Jurkat, Clone E6-1 (cell line): Measurements from ENCODE around the gene IPO5.
"Not testable (repeated sequence)": the region's sequence is repeated elsewhere in the genome, so short reads cannot be mapped to it uniquely, and the experiment has no call there.

Experiments
- DNase-seq: peaks from one replicate; pipeline ENCODE4 v3.0.0-alpha.2; 2011; ENCODE audit warnings: low read depth, low spot score
- H3K4me3 ChIP-seq: 2 replicates; pipeline ENCODE4 v1.5.1; 2011; ENCODE audit warnings: mild to moderate bottlenecking, low read length, control low read depth, moderate library complexity

IPO5 gene

GRCh38 chr13:97986835-97987234, 33.4 kb downstream of the IPO5 start:
- H3K4me3 ChIP-seq, result no peak overlapping the region
- no peak for DNase-seq

GRCh38 chr13:97999653-98000052, 46.2 kb downstream of the IPO5 start:
- H3K4me3 ChIP-seq, result no peak overlapping the region
- DNase-seq, result no peak

GRCh38 chr13:98004107-98004506, 50.6 kb downstream of the IPO5 start:
- no peak overlapping the region for H3K4me3 ChIP-seq
- no peak for DNase-seq

GRCh38 chr13:98004997-98005396, 51.5 kb downstream of the IPO5 start:
- DNase-seq, H3K4me3 ChIP-seq: not testable (repeated sequence)

DNA sequence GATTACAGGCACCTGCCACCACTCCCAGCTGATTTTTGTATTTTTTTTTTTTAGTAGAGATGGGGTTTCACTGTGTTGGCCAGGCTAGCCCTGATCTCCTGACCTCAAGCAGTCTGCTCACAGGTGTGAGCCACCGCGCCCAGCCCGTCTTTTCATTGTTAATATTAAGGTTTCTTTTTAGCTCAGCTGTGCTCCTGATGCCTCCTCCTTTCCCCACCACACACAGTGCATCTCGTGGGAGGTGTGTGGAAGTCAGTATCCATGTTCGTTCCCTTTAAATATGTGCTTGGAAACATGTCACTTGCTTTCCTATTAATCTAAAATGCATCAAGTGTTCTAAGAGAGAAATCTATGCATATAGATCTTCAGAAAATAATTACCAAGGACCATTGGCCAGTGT, 53.5 kb downstream of the IPO5 start:
- no peak overlapping the region for H3K4me3 ChIP-seq
- DNase-seq, result no peak

- no peak for DNase-seq
- H3K4me3 ChIP-seq, result no peak overlapping the region
Observed at GRCh38 chr13:98013241-98013640, 59.8 kb downstream of the IPO5 start.

- no peak overlapping the region for H3K4me3 ChIP-seq
- no peak for DNase-seq
Observed at GRCh38 chr13:98014766-98015165, 61.3 kb downstream of the IPO5 start.

DNA sequence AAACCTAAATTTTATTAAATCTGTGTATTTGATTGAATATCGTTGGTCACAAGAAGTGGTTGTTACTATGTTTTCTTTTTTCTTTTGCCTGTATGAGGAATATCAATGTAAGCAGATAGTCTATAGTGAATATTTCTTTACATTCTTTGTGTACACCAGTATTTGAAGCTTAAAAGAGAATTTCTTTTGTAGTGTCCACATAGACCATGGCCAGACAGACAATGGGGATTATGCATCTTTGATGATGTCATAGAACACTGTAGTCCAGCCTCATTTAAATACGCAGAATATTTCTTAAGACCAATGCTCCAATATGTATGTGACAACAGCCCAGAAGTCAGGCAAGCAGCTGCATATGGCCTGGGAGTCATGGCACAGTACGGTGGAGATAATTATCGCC, 64.8 kb downstream of the IPO5 start:
- H3K4me3 ChIP-seq, result no peak overlapping the region
- DNase-seq, result no peak

GRCh38 chr13:98019186-98019585, 65.7 kb downstream of the IPO5 start:
- H3K4me3 ChIP-seq, result no peak overlapping the region
- no peak for DNase-seq

- DNase-seq, result no peak
- no peak overlapping the region for H3K4me3 ChIP-seq
Observed at GRCh38 chr13:98020271-98020670, 66.8 kb downstream of the IPO5 start.

DNA sequence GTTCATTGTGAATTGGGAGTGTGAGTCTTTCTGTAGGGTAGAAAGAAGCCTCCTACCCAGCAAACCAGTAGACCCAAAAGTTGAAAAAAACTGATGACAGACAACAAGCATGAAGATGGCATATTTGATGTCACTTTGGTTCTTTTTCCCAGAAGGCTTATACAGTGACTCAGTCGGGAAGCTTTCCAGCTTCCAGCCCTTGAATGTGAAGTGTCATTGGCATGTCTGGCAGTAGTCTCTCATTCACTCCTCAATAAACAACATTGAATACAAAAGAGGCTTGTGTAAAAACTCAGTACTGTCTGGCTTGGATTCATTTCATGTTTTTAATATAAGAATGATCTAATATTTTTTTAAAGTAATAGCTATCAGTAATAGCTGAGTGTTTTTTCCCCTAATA, 68.7 kb downstream of the IPO5 start:
- no peak overlapping the region for H3K4me3 ChIP-seq
- no peak for DNase-seq

DNA sequence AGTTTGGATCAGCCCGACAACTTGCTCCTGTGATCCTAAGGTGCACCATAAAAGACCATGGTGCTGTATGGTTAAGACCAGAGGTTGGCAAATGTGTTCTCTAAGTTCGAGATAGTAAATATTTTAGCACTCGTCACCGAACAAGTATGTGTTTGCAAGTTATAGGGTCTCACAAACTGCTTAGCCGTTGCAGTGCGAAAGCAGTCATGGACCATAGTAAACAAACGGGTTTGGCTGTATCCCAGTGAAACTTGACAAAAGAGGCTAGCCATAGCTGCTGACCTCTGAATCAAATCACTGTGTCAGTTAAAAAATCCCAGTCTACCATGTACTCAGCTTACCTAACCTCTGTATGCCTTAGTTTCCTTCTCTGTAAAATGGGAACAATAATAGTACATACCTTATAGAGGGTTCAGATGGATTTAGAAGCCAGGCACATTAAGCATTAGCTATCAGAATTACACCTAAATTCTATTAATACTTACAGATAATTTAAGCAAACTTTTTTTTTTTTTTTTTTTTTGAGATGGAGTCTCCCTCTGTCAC, 72.1 kb downstream of the IPO5 start:
- no peak for DNase-seq
- no peak overlapping the region for H3K4me3 ChIP-seq

GRCh38 chr13:98026457-98026857, 73.0 kb downstream of the IPO5 start:
- no peak overlapping the region for H3K4me3 ChIP-seq
- DNase-seq, result no peak

- no peak overlapping the region for H3K4me3 ChIP-seq
- DNase-seq, result no peak
Observed at GRCh38 chr13:98032168-98032567, 78.7 kb downstream of the IPO5 start.

- H3K4me3 ChIP-seq, result no peak overlapping the region
- DNase-seq, result no peak
Observed at GRCh38 chr13:98033277-98034247, 80.1 kb downstream of the IPO5 start.

DNA sequence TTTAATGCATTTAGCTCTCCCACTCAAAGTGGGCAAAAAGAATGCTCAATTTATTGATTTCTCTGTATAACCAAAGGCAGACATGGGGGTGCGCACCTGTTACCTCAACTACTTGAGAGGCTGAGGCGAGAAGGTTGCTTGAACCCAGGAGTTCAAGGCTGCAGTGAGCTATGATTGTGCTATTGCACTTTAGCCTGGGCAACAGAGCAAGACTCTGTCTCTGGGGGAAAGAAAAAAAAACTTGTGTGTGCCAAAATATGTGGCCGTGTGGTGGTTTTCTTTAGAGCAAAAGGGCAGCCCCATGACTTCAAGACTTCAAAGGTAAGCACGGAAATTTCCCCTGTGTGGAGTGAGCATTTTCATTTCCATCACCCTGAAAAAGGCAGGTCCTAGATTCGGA, 81.9 kb downstream of the IPO5 start:
- no peak overlapping the region for H3K4me3 ChIP-seq
- DNase-seq, result no peak

DNA sequence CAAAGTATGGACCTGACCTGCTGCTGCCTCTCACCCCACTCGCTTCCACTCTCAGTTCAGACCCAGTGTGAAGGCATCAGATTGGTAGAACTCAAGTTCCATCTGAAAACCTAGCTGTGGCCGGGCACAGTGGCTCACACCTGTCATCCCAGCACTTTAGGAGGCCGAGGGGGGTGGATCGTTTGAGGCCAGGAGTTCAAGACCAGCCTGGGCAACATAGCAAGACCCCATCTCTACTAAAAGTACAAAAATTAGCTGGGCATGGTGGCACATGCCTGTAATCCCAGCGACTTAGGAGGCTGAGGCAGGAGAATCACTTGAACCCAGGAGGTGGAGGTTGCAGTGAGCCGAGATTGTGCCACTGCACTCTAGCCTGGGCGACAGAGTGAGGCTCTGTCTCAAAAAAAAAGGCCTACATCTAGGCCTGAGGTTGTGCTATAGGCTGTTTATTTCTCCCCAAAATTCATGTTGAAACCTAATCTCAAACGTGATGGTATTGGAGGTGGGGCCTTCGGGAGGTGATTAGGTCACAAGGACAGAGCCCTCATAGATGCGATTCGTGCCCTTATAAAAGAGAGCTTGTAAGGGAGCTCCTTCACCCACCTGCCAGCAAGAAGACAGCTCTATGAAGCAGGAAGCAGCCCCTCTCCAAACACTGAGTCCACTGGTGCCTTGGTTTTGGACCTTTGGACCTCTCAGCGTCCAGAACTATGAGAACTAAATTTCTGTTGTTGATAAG, 83.3 kb downstream of the IPO5 start:
- DNase-seq, result not testable (repeated sequence)

DNA sequence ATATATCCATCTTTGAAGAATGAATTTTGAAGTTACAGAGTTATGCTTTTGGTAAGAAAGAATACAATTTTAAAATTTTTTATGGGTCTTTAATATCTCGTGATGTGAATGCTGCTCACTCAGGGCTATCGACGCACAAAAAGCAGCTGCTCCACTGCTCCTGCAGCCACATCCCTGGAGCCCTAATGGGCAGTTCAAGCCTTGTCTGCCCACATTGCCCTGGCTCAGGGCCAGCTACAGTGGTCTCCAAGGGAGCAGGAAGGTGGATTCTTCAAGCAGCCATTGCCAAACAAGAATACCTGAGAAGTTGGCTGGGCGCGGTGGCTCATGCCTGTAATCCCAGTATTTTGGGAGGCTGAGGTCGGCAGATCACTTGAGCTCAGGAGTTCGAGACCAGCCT, 85.8 kb downstream of the IPO5 start:
- no peak for DNase-seq
- H3K4me3 ChIP-seq, result no peak overlapping the region

More for the DNA sequence above, 83.3 kb downstream of the IPO5 start:
- not testable (repeated sequence) for H3K4me3 ChIP-seq

- no peak overlapping the region for H3K4me3 ChIP-seq
- DNase-seq, result no peak
Observed at GRCh38 chr13:98039964-98040363, 86.5 kb downstream of the IPO5 start.
